Fibroblast of skin of back (primary cell): ENCODE measurements around the gene CST7.

Experiments used
- DNase-seq: peaks from one replicate; pipeline ENCODE4 v3.0.0-alpha.2; 2013

CST7 gene

DNA sequence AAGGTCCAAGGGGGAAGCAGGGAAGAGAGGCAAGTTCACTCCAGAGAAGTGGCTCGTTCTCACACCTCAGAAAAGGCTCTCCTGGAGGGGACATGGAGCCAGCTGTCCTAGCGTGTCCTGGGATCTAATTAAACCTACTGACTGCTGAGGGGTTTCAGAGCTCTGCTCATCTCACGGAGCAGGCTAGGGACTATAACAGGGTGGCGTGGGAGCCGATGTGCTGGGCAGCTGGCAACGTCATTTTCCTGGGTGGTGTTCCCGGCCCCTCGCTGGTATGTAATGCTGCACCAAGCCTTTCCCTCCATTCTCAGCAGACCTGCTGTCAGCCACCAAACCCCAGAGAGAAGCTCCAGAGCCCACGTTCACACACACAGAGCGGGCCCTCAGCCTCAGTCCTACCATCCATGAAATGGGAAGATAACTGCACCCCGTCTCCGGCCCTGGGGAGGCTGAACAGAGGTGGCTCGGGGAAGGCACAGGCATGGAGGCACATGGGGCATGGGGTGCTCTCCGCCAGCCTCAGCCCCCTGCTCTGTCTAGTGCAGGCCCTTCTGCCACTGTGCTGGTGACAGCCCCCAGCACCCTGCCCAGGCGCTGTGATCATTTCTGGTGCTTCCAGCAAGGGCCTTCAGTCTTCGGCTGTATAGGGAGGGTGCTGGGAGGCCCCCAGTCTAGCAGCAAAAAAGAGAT, 1.9 kb downstream of the CST7 start:
- no peak for DNase-seq

DNA sequence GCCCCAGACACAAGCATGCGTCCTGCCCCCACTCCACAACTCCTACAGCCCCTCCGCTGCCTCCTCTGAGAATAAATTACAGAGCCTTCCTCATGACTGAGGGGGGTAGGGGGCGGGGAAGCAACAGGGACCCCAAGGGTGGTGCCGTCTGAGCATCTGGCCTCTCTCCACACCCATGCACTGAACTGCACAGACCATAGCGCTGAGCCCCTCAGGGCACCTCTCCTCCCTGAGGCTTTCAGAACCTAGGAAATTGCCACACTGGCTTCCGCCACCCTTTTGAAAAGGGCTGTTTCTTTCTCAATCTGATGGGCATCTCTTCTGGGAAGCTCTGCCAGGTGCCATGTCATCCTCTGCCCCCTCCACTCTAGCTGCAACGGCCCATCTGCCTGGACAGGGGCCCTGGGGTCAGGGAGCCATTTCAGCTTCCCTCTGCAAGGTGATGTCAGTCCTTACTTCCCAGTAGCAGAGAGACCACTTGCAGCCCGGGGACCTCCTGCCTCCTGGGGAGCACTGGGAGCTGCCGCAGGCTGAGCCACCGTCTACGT, 2.5 kb downstream of the CST7 start:
- DNase-seq, result no peak

DNA sequence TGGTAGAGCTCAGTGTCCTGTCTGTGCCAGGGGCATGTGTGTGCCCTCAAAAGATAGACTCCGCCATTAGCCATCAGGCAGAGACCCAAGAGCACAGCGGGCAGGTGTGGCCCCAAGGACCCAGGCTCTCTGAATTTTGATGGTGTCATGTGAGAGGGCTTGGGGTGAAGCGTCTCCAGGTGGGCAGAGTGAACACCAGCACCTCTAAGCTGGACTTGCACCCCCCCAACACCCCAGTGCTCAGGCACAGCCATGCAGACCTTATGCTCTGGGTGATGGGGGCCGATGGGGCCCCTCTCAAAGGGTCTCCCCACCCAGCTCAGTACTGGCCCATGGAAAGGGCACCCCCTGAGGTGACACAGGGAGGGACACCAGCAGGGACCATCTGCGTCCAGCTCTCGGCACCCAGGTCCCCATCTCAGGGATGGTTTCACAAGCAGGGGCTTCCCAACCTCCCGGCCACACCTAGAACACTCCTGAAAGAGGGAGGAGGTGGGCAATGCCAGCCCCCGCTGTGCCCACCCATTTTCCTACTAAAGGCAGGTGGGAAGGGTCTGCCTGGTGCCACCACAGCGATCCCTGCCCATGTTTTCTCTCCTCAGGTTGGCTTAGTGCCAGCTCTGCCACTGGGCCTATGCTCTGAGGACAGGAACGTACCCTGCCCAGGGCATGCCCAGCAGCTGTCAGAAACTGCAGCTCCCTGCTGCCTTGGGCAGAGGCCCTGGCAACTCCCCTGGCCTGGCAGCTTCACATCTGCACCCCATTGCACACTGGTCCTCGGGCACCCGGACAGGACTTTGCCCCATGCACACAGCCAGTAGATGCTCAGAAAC, 3.5 kb downstream of the CST7 start:
- DNase-seq, result no peak

DNA sequence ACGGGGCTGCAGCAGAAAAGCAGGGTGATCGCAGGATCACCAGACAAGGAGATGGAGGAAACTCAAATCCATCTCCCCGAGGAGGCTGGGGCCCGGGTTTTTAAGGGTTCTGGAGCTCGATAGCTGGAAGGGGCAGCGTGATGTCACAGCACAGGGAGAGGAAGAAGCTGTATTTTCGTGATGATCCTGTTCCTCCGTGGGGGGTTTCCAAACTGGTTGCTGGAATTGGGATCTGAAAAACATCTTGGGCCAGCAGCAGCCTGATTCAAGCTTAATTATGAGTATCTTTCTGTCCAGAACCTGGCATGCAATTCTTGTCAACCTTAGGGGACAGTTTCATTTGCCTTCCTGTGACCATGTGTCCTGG, 4.1 kb downstream of the CST7 start:
- no peak for DNase-seq

DNA sequence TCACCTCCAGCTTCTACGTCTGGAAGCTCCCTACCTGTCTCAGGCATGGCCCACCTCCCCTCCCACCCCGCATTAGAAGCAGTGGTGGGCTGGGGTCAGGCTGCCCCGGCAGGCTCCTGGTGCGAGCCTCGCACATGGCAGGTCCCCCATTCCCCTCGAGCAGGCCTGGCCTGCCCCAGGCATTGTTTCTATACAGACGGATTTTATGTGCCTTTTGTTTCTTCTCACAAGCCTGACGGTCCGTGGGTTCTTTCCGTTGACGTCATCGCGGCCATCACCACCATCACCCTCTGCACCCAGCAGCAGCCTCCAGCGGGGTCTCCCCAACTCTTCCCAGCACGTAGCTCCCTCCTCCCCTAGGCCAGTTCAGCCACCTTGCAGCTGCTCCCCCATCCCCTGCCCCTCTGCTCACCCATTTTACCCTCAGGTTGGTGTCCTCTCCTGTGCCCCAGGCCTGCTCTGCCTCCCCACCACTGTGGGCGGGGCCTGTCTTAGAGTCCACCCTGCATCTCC, 4.6 kb downstream of the CST7 start:
- no peak for DNase-seq

DNA sequence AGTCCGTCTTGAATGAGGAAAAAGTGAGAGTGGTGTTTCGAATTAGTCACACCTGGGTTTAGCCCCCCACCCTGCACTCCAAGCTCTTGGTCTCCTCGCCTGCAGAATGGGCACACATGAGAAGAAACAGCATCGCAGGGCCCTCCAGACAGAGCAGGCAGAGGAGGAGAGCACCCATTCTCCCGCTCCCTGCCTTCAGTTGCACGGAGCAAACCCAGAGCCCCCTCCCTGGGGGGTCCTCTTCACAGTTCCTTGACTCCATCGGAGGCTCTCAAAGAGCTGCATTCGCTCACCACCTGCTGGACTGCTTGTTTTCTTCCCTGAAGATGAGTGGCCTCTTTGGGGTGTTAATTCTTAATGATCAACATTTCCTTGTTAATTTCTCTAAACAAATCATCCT, 5.1 kb downstream of the CST7 start:
- DNase-seq, result no peak

DNA sequence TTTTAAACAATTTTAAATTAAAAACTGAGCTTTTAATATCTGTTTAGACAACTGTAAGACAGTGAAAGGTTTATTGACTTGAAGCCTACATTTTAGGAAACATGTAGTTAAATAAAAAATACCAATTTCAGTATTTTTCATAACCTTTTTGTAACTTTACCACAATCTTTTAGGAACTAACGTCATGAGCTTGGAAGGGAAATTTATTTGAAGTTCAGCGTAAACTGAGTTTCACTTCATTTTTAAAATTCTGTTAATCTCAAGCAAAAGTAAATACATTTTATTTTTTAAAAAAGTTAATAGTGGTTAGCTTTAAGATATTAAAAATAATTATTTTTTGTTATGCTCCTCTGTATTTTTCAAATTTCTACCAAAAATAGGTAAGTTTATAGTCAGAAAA, 5.5 kb downstream of the CST7 start:
- no peak for DNase-seq

DNA sequence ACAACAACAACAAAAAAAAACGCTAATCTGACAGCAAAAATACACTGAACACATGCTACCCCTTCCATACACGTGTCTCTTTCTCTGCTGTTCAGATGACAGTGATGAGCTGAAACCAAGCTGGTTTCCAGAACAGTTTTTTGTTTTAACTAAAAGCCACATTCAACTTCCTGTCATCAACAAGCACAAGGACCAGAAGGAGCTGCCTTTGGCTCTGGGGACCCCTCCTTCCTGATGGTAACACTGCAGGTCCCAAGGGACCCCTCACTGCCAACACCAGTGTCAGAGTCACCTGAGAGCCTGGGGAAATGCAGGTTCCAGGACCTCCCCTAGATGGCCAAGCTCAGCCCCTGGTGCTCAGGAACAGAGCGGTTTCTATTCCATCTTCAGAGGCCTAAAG, 6.0 kb downstream of the CST7 start:
- DNase-seq, result no peak

DNA sequence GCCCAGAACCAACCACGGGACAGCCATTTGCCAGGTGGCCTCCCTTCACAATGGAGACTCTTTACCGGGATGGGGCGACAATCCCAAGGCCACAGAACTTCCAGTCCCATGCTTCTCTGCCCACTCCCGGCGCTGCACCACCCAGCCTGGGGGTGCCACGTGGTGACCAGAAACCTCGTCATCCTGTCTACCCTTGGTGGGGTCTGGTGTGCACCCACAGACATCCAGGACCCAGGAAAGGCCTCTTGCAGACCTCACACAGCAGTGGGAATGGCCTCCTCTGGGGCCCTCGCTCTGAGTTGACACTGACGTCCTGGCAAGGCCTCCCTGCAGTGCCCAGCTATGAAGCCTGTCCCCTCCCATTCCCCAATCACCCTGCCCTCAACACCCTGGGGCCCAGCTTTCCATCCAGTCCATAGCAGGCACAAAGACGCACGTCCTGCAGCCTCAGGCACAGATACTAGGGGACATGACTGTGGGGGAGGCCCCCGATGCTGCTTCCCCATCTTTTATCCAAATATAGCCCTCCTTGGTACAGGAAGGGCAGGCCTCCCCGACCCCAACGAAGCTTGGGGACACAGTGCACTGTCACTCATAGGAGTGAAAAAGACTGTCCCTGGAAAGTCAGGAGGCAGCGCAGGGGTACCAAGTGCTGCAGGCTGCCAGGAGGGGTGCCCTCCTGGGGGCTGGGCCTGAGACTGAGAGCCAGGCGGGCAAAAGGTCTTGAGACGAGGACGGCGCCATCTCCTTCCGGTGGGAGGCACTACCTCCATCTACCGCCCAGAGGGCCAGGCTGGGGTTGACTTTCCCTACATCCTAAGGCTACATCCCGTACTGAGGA, 7.2 kb downstream of the CST7 start:
- DNase-seq, result no peak

DNA sequence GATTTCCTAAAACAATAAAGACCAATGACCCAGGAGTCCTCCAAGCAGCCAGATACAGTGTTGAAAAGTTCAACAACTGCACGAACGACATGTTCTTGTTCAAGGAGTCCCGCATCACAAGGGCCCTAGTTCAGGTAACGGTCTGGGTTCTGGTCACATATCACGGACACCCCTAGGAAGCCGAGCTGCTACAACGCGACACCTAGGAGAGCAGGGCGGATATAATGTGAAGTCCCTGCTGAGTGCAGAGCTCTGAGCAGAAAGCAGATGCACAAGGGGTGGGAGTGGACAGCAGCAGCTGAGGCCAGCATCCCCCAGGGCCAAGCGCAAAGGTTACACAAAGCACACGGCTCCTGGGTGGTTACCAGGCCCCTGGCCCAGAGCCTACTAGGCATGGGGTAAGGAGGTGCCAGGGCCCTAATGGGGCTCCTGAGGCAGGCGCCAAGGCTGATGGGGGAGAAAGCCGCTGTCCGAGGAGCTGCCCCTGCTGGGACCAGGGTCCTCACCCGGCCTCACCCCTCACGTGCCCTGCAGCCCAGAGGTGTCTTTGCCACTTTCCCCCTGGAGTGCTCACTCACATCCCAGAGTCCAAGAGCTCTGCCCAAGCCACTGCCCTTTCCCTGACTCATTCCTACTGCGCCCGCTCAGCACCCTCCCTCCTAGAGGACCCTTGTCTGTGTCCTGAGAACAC, 8.4 kb downstream of the CST7 start:
- no peak for DNase-seq

DNA sequence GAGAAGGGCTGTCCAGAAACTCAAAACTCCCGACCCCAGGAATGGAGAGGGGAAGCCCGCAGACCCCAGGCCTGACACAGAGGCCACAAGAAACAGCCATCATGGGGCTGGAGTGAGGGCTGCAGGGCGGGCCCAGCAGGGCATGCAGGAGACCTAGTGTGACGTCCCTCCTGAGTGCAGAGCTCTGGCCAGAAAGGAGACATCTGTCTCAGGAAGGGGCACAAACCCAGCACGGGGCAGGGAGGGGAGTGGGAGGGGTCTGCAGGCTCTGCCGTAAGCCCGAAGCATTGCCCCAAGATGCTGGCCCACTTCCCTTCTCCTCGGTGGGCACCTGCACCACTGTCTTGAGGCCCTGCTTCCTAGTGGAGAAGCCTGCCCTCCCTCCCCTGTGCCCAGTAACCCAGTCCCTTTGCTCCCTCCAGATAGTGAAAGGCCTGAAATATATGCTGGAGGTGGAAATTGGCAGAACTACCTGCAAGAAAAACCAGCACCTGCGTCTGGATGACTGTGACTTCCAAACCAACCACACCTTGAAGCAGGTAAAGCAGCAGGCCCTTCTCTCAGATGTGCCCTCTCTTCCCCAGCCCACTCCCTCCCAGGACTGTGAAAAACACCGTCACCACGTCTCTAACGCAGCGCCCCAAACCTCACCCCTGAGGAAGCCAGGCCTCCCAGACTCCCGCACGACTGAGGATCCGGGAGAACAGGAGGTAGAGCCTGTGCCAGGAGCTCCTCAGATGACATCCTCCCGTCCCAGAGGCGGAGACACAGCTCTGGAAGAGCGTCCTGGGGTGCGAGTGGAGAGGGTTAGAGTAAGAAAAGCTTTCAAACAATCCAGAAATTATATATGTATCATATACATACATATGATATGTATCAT, 9.7 kb downstream of the CST7 start:
- no peak for DNase-seq

DNA sequence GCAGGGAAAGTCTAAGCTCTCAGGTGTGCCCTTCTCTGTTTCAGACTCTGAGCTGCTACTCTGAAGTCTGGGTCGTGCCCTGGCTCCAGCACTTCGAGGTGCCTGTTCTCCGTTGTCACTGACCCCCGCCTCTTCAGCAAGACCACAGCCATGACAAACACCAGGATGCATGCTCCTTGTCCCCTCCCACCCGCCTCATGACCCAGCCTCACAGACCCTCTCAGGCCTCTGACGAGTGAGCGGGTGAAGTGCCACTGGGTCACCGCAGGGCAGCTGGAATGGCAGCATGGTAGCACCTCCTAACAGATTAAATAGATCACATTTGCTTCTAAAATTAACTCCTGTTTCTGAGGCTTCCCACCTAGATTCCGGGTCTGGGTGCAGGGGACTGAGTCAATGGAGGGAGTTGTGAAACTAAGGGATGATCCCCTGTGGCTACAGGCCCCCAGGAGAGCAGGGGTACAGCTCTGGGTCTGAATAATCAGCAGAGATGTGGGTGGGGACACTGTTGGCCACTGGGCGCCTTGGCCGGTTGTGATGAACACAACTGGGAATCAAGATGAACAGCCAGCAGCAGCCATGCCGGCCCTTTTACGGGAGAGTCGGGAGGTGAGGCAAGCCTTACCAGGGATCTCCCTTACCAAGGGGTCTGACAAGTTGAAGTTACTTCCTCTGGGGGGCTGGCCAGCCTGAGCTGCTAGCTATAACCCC, 10.7 kb downstream of the CST7 start:
- DNase-seq, result no peak

DNA sequence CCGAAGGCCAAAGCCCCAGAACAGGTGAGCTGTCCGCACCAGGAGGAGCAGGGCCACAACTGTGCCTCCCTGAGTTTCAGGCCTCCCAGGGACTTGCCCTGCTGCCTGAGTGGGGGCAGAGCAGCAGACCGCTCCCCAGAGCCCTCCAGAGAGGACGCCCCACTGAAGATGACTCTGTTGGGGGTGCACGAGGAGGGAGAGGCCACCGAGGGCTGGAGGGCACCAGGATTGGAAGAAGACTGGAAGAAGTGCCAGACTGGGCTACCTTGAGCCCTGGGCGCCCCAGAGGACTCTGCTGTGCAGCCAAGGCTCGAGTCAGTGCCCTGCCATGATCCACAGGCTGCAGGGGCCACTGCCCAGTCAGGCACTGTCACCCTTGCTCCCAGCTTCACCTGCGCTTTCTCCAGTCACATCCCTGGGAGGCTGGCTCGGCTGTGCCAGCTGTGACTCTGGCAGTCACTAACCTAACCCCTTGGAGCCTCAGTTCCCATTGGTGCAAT, 11.3 kb downstream of the CST7 start:
- DNase-seq, result no peak

DNA sequence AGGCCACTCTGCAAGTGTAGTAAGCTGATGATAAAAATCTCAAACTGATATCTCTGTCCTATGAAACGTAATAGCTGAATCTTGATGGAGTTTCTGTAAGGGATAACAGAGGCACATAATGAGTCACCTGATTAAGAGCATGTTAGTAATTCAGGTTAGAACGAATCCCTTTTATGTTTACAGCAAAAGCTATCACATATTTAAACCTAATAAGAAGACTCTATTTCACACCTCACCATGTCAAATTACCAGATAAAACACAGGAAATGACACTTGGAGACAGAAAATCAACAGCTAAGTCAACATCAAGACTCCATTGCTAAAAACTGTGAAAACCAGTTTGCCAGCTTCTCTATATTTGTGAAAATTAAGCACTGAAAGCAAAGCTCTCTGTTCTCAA, 11.8 kb downstream of the CST7 start:
- DNase-seq, result no peak

DNA sequence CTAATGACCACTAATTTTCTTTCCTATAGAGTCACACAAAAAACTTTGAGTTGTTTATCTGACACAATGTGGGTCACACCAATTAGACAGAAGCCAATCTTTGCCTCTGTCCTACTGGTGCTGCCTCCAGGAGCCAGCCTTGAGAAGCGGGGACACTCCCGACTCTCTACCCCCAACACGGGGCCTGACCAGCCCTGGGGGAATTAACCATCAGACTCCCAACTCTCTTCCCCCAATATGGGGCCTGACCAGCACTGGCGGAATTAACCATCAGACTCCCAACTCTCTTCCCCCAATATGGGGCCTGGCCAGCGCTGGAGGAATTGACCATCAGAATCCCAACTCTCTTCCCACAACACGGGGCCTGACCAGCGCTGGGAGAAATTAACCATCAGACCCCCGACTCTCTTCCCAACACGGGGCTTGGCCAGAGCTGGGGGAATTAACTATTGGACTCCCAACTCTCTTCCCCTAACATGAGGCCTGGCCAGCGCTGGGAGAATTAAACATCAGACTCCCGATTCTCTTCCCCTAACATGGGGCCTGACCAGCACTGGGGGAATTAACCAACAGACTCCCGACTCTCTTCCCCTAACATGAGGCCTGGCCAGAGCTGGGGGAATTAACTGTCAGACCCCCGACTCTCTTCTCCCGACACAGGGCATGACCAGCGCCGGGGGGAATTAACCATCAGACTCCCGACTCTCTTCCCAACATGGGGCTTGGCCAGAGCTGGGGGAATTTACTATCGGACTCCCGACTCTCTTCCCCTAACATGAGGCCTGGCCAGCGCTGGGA, 12.5 kb downstream of the CST7 start:
- no peak for DNase-seq

DNA sequence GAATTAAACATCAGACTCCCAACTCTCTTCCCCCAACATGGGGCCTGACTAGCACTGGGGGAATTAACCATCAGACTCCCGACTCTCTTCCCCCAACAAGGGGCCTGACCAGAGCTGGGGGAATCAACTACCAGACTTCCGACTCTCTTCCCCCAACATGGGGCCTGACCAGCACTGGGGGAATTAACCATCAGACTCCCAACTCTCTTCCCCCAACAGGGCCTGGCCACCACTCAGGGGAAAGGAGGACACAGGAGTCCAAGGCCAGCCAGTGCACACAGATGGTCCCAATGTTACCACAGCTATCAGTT, 13.1 kb downstream of the CST7 start:
- DNase-seq, result no peak

DNA sequence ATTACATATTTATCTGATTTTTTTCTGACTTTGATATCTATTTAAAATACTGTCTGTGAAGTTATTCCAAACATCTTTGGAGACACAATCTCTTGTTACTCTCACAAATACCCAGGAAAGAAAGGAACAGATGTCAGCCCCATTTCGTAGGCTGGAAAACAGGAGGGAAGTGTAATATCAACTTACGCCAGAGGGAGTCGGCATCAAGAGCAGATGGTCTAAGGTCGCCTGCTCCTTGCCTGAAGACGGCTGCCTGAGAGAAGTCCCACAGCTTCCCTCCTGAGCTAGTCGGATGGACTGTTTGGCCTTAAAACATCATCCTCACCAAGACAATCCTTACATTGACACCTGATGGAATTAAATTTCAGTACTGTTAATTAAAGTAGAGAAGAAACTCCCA, 13.4 kb downstream of the CST7 start:
- no peak for DNase-seq

DNA sequence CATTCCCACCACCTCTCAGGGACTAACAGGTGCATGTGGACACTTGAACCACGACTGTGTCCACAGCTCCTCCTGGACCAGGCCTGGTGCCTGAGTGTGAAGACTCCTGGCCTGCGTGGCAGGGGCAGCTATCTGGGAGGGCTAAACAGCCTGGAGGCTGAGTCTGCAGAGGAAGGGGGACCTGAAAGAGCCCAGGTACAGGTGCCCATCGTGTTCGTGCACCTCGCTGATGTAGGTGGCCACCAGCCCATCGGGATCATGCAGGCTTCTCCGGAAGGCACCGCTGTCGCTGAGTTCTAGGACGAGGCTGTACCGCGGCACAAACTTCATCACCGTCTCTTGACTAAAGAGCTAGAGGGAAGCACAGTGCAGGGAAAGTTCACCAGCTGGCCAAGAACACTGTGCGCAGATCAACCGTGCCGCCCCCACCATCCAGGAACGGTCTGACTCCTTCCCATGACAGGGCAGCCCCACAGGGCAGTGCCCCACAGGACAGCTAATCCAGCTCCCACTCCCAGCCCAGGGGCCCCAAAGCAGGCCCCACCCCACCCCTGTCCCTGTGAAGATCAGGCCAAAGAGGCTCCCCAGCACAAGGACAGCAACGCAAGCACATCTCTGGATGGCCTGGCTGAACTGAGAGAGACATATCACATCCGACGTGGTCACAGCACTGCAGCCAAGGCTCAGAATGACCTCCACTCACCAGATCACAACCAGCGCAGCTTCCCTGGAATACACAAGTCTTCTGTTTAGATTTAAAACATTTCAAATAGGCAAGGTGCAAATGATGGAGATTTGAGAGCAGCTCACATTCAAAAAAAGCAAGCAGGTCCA, 14.8 kb downstream of the CST7 start:
- DNase-seq, result no peak

DNA sequence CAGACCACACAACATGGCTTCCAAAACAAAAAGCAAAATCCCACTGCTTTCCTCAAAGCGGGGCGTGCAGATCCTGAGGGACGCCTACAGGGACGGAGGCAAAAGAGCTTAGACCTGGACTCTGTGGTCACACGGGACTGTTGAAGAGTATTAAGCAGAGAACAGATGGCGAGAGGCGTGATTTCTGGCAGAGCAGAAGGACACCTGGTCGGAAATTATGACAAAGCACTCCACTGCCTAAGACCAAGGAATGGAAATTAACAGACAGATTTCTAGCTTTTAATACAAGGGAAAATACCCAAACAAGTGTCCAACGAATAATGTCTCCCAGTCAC, 15.4 kb downstream of the CST7 start:
- DNase-seq, result no peak
